Hepatocyte (in vitro differentiated cells): Measurements from ENCODE around the gene HDAC8. TPM values are rescaled to one million over a fixed set of nuclear protein-coding genes. Genes with fewer than 3 reads are reported as not detected.
"Not testable (repeated sequence)": the region's sequence is repeated elsewhere in the genome, so short reads cannot be mapped to it uniquely, and the experiment has no call there.

Source experiments
- DNase-seq: peaks from one replicate; pipeline ENCODE4 v3.0.0-alpha.2; 2016; ENCODE audit warnings: low spot score
- H2AFZ ChIP-seq: fragments of 200-600 bp; sonication (generic); 2 replicates; pipeline ENCODE4 v1.6.0; 2016; ENCODE audit warnings: antibody characterized with exemption, mild to moderate bottlenecking
- H3K27ac ChIP-seq: fragments of 200-600 bp; sonication (generic); 2 replicates; pipeline ENCODE4 v1.5.1; 2016; ENCODE audit warnings: mild to moderate bottlenecking
- H3K27me3 ChIP-seq: fragments of 200-600 bp; sonication (generic); 2 replicates; pipeline ENCODE4 v1.6.1; 2016
- H3K36me3 ChIP-seq: fragments of 200-600 bp; sonication (generic); replicated peaks from 2 replicates; pipeline ENCODE4 v1.5.1; 2016; ENCODE audit warnings: low read depth; ENCODE audit not compliant: insufficient read depth
- H3K4me1 ChIP-seq: fragments of 200-600 bp; sonication (generic); 2 replicates; pipeline ENCODE4 v1.5.1; 2016; ENCODE audit warnings: mild to moderate bottlenecking, moderate library complexity; ENCODE audit not compliant: insufficient read depth
- H3K4me2 ChIP-seq: fragments of 200-600 bp; sonication (generic); 2 replicates; pipeline ENCODE4 v1.6.0; 2016
- H3K4me3 ChIP-seq: fragments of 200-600 bp; sonication (generic); 2 replicates; pipeline ENCODE4 v1.5.1; 2016; ENCODE audit warnings: mild to moderate bottlenecking
- H3K79me2 ChIP-seq: fragments of 200-600 bp; sonication (generic); 2 replicates; pipeline ENCODE4 v1.6.0; 2017; ENCODE audit warnings: mild to moderate bottlenecking
- H3K9me2 ChIP-seq: fragments of 200-600 bp; sonication (generic); replicated peaks from 2 replicates; pipeline ENCODE4 v1.6.0; 2017; ENCODE audit warnings: mild to moderate bottlenecking; ENCODE audit not compliant: insufficient read depth
- H3K9me3 ChIP-seq: fragments of 200-600 bp; sonication (generic); 2 replicates; pipeline ENCODE4 v1.5.1; 2016; ENCODE audit warnings: low read depth, mild to moderate bottlenecking
- H4K20me1 ChIP-seq: fragments of 200-600 bp; sonication (generic); 2 replicates; pipeline ENCODE4 v1.6.0; 2016; ENCODE audit warnings: mild to moderate bottlenecking; ENCODE audit not compliant: insufficient read depth, poor library complexity, severe bottlenecking
- CTCF ChIP-seq: fragments of 200-600 bp; sonication (generic); IDR thresholded peaks from 2 replicates; pipeline ENCODE4 v1.5.1; 2016; ENCODE audit warnings: antibody characterized with exemption, mild to moderate bottlenecking; ENCODE audit not compliant: poor library complexity
- EZH2 ChIP-seq: fragments of 200-600 bp; sonication (generic); IDR thresholded peaks from 2 replicates; pipeline ENCODE4 v1.6.1; 2016; ENCODE audit warnings: antibody characterized with exemption, mild to moderate bottlenecking, borderline replicate concordance
- EZH2phosphoT487 ChIP-seq: fragments of 200-600 bp; sonication (generic); IDR thresholded peaks from one replicate; pipeline ENCODE4 v1.6.1; 2018; ENCODE audit warnings: antibody characterized with exemption, mild to moderate bottlenecking, low read depth, moderate library complexity; ENCODE audit not compliant: unreplicated experiment, severe bottlenecking
- WGBS: methylation state at CpG from one replicate; pipeline ENCODE4 v1.1.6; 2016; ENCODE audit warnings: low lambda C conversion rate; ENCODE audit errors: missing lambda C conversion rate; 5-methylcytosine and 5-hydroxymethylcytosine counted together
- polyA plus RNA-seq: library from polyadenylated mRNA; unstranded; fragments of >200 nt; fragmentation: Nextera tagmentation; extraction: Ambion mirVana; gene quantifications from 2 replicates; pipeline ENCODE4 v1.2.1, GENCODE V29; 2016
- total RNA-seq: library from RNA; depleted of rRNA; stranded (reverse); fragments of >200 nt; gene quantifications from 2 replicates; pipeline ENCODE4 v1.2.3, GENCODE V29; 2014

The HDAC8 gene
- total and polyA plus RNA-seq, 2 experiments from 2014 or later: 29.4 to 29.5 TPM

- 69% methylated on average over 9 of the region's 9 CpGs for WGBS
- Histone ChIP-seq H3K4me1 (no peaks in the 10 kb centered on the region), H4K20me1 (no peaks in the 10 kb centered on the region), H3K36me3 (no peaks in the 10 kb centered on the region), H3K79me2 (no peaks in the 10 kb centered on the region), H3K4me3 (no peak overlapping the region), H3K4me2 (peak overlapping the region; percentile 54), H3K9me3 (no peaks in the 10 kb centered on the region), H3K27ac (peak overlapping the region; percentile 97), H2AFZ (peak overlapping the region; percentile 20), H3K27me3 (no peaks in the 10 kb centered on the region), H3K9me2 (no peaks in the 10 kb centered on the region)
- TF ChIP-seq CTCF (no peak), EZH2phosphoT487 (no peak), EZH2 (no peak)
- peak; percentile 73 for DNase-seq
Observed at GRCh38 chrX:72620550-72621145, 48.0 kb upstream of the HDAC8 start.

DNA sequence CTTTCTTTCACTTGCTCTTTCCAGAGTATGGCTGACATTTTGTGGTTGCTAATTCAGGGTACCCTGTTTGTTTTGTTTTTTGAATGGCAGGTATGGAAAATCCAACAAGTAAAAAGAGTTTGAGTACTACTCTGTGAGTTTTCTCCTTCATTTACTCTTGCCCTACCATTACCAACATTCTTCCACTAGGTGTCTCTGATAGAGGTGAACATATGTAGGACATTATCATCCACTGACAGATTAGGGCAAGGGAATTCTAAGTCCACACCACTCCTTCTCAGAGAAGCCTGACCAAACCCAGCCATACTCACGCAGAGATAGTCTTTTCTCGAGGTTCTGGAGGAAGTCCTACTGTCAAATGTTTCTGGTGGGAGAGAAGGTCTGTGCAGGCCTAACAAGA is 36.7 kb upstream of the HDAC8 start:
- WGBS: 31% methylated on average over 2 of the region's 2 CpGs
- TF ChIP-seq CTCF (peak; percentile 14), EZH2 (no peak)

GRCh38 chrX:72604705-72605104 is 32.1 kb upstream of the HDAC8 start:
- Histone ChIP-seq H3K4me1 (no peaks in the 10 kb centered on the region), H3K4me2 (no peak overlapping the region), H3K9me3 (no peaks in the 10 kb centered on the region), H3K4me3 (no peak overlapping the region), H3K36me3 (no peaks in the 10 kb centered on the region), H3K9me2 (no peaks in the 10 kb centered on the region), H4K20me1 (no peaks in the 10 kb centered on the region), H2AFZ (no peak overlapping the region), H3K79me2 (no peaks in the 10 kb centered on the region), H3K27me3 (no peaks in the 10 kb centered on the region), H3K27ac (no peak overlapping the region)
- WGBS: 53% methylated on average over 3 of the region's 3 CpGs
- DNase-seq: no peak
- TF ChIP-seq CTCF: no peak

More for the DNA sequence above, 36.7 kb upstream of the HDAC8 start:
- DNase-seq: peak; percentile 10
- H4K20me1 ChIP-seq: no peaks in the 10 kb centered on the region
- H3K27me3 ChIP-seq: no peaks in the 10 kb centered on the region
- no peak overlapping the region for H3K4me3 ChIP-seq
- no peak overlapping the region for H3K4me2 ChIP-seq
- no peak overlapping the region for H3K27ac ChIP-seq
- no peak overlapping the region for H2AFZ ChIP-seq
- H3K9me2 ChIP-seq: no peaks in the 10 kb centered on the region
- no peaks in the 10 kb centered on the region for H3K9me3 ChIP-seq
- H3K4me1 ChIP-seq: no peaks in the 10 kb centered on the region
- H3K79me2 ChIP-seq: no peaks in the 10 kb centered on the region
- H3K36me3 ChIP-seq: no peaks in the 10 kb centered on the region

- TF ChIP-seq EZH2phosphoT487: no peak
- TF ChIP-seq EZH2: no peak
- no peak for TF ChIP-seq CTCF
- H3K9me3 ChIP-seq: no peaks in the 10 kb centered on the region
- no peaks in the 10 kb centered on the region for H3K79me2 ChIP-seq
- no peaks in the 10 kb centered on the region for H3K36me3 ChIP-seq
- H2AFZ ChIP-seq: no peak overlapping the region
- H3K27ac ChIP-seq: no peak overlapping the region
- no peak for DNase-seq
- no peaks in the 10 kb centered on the region for H4K20me1 ChIP-seq
- no peak overlapping the region for H3K4me3 ChIP-seq
- H3K9me2 ChIP-seq: no peaks in the 10 kb centered on the region
- H3K4me2 ChIP-seq: no peak overlapping the region
- WGBS: 81% methylated on average over 2 of the region's 2 CpGs
- no peaks in the 10 kb centered on the region for H3K27me3 ChIP-seq
- H3K4me1 ChIP-seq: no peaks in the 10 kb centered on the region
Observed at GRCh38 chrX:72604112-72604511, 31.5 kb upstream of the HDAC8 start.

DNA sequence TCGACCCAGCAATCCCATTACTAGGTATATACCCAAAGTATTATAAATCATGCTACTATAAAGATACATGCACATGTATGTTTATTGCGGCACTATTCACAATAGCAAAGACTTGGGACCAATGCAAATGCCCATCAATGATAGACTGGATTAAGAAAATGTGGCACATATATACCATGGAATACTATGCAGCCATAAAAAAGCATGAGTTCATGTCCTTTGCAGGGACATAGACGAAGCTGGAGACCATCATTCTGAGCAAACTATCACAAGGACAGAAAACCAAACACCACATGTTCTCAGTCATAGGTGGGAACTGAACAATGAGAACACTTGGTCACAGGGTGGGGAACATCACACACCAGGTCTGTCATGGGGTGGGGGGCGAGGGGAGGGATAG is 18.4 kb upstream of the HDAC8 start:
- H3K9me3 ChIP-seq, H3K9me2 ChIP-seq, H3K27ac ChIP-seq, H3K36me3 ChIP-seq, DNase-seq, H3K4me3 ChIP-seq, H4K20me1 ChIP-seq, H3K4me2 ChIP-seq, H2AFZ ChIP-seq, H3K79me2 ChIP-seq, H3K27me3 ChIP-seq, H3K4me1 ChIP-seq: not testable (repeated sequence)
- 74% methylated on average over 4 of the region's 4 CpGs for WGBS
